CD4-positive, alpha-beta T cell treated with Interleukin-10 for 1 hour (primary cell): ENCODE measurements around the gene FRMD6.
A peak's percentile ranks its signal among the peaks of the same experiment; 100 is the strongest.
"Not testable (repeated sequence)": the region's sequence is repeated elsewhere in the genome, so short reads cannot be mapped to it uniquely, and the experiment has no call there.

Experiments
- DNase-seq: peaks from one replicate; pipeline ENCODE4 v3.0.0-alpha.2; 2020

The FRMD6 gene

GRCh38 chr14:51727526-51727925 lies 75.8 kb downstream of the FRMD6 start:
- DNase-seq: no peak

GRCh38 chr14:51730098-51730497 lies 78.4 kb downstream of the FRMD6 start:
- DNase-seq: no peak

DNA sequence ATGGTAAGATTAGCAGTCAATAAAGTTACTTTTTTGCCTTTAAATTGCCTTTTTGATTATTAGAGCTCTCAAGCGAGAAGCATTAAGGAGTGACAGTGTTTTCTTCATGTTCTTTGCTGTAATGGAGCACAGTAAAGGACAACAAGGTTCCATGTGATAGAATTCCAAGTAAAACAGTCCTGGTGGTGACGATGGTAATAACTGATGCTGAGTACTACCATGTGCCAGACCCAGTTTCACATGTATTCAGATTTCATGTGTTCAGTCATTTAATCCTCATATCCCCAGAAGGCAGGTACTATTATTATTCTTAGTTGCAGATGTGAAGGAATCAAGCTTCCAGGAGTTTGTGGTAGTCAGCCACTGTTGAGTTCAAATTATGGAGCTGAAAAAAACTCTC lies 79.0 kb downstream of the FRMD6 start:
- DNase-seq: no peak

DNA sequence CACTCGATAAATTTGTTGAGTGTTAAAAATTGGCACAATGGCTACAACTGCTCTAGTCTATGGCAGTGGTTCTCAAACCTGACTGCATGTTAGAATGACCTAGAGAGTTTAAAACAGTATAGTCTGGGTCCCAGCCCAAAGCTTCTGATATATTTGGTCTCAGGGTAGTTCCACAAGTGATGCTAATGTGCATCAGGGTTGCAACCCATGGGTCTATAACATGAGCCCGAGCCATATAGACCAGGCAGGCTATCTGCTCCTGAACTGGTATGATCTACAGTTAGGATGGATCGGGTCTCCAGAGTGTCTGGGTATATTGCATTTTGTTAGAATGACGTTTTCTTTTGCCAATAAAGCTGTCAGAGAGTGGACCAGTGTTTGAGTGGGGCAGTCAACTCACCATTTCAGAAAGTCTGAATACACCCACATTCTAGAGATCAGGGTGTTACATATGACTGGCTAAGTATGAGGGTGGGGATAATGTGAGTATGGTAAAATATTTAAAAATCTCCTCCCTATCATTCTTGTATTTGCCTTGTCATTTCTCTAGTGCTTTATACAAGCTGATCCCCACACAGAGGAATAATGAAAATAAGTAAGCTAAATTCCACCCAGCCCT lies 80.9 kb downstream of the FRMD6 start:
- DNase-seq: no peak

DNA sequence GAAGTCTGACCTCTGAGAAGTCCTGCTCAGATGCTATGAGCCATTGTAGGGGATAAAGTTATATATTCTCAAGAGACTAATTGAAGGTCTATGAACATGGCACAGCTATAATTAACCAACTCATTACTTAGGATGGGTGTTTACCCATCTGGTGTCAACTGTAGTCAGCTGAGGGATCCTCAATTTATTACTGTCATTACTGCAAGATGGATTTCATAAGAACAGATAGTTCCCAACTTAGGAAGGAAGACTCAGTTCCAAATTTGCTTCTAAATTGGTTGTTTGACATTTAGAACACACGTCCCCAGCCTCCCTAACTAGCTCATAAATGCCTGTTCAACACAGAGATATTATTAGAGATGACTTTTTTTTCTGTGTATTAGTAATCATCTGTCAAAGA lies 81.4 kb downstream of the FRMD6 start:
- no peak for DNase-seq

GRCh38 chr14:51735851-51736250 lies 84.1 kb downstream of the FRMD6 start:
- DNase-seq: no peak

DNA sequence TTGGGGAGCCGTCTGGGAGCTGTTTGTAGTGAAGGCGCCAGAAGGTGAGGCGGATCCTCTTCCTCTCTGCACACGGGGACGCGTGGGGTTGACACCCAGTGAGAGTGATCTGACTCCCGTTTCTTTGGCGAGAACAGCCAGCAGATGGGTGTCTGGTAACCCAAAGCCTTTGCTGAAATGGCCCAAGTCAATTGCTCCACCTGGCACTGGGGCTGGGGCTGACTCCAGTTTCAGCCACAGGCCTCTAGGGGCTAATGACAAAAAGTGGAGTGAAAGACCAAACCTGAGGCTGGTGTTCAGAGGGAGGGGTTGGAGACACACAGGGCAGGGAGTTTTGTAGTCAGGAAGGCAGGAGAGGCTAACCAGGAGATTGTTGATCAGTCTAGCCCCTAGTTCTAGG lies 87.0 kb downstream of the FRMD6 start:
- no peak for DNase-seq

GRCh38 chr14:51743588-51744000 lies 91.9 kb downstream of the FRMD6 start:
- DNase-seq: no peak

DNA sequence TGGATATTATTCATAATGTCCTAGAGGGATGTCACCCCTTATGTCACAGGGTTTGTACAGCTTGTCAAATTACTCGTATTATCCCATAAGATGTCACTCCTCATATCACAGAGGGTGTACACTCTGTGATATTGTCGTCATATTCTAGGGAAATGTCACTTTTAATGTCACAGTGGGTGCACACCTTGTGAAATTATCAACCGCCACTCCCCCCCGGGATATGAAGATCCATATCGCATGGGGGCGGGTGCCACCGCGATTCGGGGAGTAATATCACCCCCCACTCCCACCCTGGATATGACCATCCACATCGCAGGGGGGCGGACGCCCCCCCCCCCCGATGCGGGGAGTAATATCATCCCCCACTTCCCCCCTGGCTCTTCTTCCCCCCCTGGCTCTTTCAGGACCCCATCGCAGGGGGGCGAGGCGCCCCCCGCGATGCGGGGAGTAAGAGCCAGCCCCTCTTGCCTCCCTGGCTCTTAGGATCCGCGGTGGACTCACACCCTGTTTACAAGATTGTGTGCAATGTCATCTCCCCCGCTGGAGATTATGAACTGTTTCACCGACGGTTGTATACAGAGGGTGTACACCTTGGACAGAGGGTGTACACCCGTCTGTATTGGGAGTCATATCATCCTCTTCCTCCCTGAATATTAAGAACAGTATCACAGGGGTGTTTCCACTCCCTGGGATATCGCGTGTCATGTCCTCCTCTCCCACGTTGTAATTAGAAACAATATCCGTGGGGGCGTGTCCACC lies 92.8 kb downstream of the FRMD6 start:
- no peak for DNase-seq

- DNase-seq: not testable (repeated sequence)
Observed at GRCh38 chr14:51746823-51747222, 95.1 kb downstream of the FRMD6 start.

DNA sequence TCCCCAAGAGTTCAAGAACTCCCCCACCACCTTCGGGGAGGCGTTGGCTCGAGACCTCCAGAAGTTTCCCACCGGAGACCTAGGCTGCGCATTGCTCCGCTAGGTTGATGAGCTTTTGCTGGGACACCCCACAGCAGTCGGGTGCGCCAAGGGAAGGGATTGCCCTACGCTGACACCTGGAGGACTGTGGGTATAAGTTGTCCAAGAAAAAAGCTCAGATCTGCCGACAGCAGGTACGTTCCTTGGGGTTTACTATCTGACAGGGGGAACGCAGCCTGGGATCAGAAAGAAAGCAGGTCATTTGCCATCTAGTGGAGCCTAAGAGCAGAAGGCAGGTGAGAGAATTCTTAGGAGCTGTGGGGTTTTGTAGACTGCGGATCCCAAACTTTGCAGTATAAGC lies 98.8 kb downstream of the FRMD6 start:
- DNase-seq: no peak

- DNase-seq: not testable (repeated sequence)
Observed at GRCh38 chr14:51751611-51752345, 100.1 kb downstream of the FRMD6 start.

GRCh38 chr14:51757756-51758155 lies 106.0 kb downstream of the FRMD6 start:
- not testable (repeated sequence) for DNase-seq

GRCh38 chr14:51759950-51760349 lies 108.2 kb downstream of the FRMD6 start:
- no peak for DNase-seq

GRCh38 chr14:51765726-51766125 lies 114.0 kb downstream of the FRMD6 start:
- not testable (repeated sequence) for DNase-seq

- DNase-seq: not testable (repeated sequence)
Observed at GRCh38 chr14:51766586-51766985, 114.9 kb downstream of the FRMD6 start.

- not testable (repeated sequence) for DNase-seq
Observed at GRCh38 chr14:51769261-51769660, 117.6 kb downstream of the FRMD6 start.

DNA sequence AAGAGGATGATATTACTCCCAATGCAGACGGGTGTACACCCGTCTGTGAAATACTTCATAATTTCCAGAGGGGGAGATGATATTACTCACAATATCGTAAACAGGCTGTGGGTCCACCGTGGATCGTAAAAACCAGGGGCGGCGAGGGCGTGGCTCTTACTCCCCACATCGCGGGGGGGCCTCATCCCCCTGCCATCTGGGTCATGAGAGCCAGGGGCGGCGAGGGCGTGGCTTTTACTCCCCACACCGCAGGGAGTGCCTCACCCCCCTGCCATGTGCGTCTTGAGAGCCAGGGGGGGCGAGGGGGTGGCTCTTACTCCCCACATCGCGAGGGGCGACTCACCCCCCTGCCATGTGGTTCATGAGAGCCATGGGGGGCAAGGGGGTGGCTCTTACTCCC lies 122.5 kb downstream of the FRMD6 start:
- DNase-seq: no peak

DNA sequence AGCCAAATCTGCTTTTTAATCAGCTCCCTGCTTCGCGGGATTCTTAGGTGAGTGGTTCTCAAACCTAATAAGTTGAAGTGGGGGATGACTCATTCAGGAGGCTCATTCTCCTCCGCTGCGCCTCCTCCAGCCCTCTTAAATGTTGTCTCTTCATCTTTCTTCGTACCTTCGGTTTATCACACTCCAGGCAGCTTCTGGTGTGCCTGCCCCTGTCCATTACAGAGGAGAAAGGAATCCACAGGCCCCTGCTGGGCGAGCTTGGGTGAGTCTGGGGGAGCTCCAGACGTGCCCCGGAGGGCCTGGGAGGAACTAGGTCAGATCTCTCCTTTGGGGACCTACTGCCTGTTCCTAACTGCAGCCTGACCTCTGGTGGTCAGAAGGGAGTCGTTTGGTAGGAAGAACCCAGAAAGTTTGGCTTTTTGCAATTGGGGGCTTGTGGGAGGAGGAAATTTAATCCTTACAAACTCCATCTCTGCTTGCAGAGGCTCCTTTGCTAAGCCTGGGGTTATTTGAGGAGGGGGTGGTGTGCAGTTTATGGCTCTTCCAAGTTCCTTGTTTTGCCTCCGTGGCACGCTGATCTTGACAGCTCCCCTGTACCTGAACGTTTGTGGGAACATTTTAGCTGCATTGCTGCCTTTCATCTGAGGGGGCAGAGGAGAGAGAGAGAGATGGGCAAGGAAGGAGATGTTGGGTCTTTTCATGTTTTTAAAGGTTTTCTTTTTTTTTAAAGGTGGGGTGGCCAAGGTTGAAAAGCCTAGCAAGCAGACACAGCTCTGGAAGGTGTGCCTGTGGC lies 124.6 kb downstream of the FRMD6 start:
- DNase-seq: peak; percentile 39

- DNase-seq: peak; percentile 81
Observed at GRCh38 chr14:51780006-51780692, 128.4 kb downstream of the FRMD6 start.
